ENCODE results near the gene STAT4.

- no peak for TF ChIP-seq CTCF (IDR thresholded peaks at IDR 0.05 in 4 of 5, conservative IDR thresholded peaks at IDR 0.05 in 1 of 5)
- no peak for TF ChIP-seq POLR2A (IDR thresholded peaks at IDR 0.05)
Observed at GRCh38 chr2:191001032-191001431, 149.8 kb downstream of the STAT4 start.

Measured in gastrocnemius medialis (tissue), 4 donors.